Measurements from ENCODE around the gene XRCC3.

XRCC3 gene

GRCh38 chr14:103730490-103731035, 15.3 kb upstream of the XRCC3 start:
- H3K27me3 ChIP-seq, result no peaks in the 10 kb centered on the region
- peaks cover 73% of the 10 kb centered on the region for H3K36me3 ChIP-seq
- no peak overlapping the region for H3K4me3 ChIP-seq (ENCODE audit: low read depth in 1 of 2, low read length in 1 of 2)
- no peaks in the 10 kb centered on the region for H3K4me1 ChIP-seq (ENCODE audit: control insufficient read depth in 1 of 2, insufficient read depth in 1 of 2, low read depth in 1 of 2, low read length in 1 of 2)
- H3K27ac ChIP-seq, result no peak overlapping the region
- no peaks in the 10 kb centered on the region for H3K9me3 ChIP-seq
- no peak for TF ChIP-seq CTCF (IDR thresholded peaks at IDR 0.05)

- H3K36me3 ChIP-seq, result peaks cover 73% of the 10 kb centered on the region
- H3K4me3 ChIP-seq (ENCODE audit: low read depth in 1 of 2, low read length in 1 of 2), result no peak overlapping the region
- TF ChIP-seq CTCF (IDR thresholded peaks at IDR 0.05), result no peak
- no peak overlapping the region for H3K27ac ChIP-seq
- H3K9me3 ChIP-seq, result no peaks in the 10 kb centered on the region
- H3K27me3 ChIP-seq, result no peaks in the 10 kb centered on the region
- no peaks in the 10 kb centered on the region for H3K4me1 ChIP-seq (ENCODE audit: control insufficient read depth in 1 of 2, insufficient read depth in 1 of 2, low read depth in 1 of 2, low read length in 1 of 2)
Observed at GRCh38 chr14:103729496-103730448, 14.5 kb upstream of the XRCC3 start.

- H3K4me3 ChIP-seq (ENCODE audit: low read depth in 1 of 2, low read length in 1 of 2), result no peak overlapping the region
- H3K36me3 ChIP-seq, result peaks cover 63% of the 10 kb centered on the region
- H3K4me1 ChIP-seq (ENCODE audit: control insufficient read depth in 1 of 2, insufficient read depth in 1 of 2, low read depth in 1 of 2, low read length in 1 of 2), result no peaks in the 10 kb centered on the region
- no peaks in the 10 kb centered on the region for H3K27me3 ChIP-seq
- TF ChIP-seq CTCF (IDR thresholded peaks at IDR 0.05), result no peak
- H3K27ac ChIP-seq, result no peak overlapping the region
- H3K9me3 ChIP-seq, result no peaks in the 10 kb centered on the region
Observed at GRCh38 chr14:103728721-103729120, 13.5 kb upstream of the XRCC3 start.

- Histone ChIP-seq H3K4me3 (ENCODE audit: low read depth in 1 of 2, low read length in 1 of 2) (no peak overlapping the region), H3K27ac (no peak overlapping the region), H3K36me3 (peaks cover 58% of the 10 kb centered on the region), H3K9me3 (no peaks in the 10 kb centered on the region), H3K4me1 (ENCODE audit: control insufficient read depth in 1 of 2, insufficient read depth in 1 of 2, low read depth in 1 of 2, low read length in 1 of 2) (no peaks in the 10 kb centered on the region), H3K27me3 (no peaks in the 10 kb centered on the region)
- TF ChIP-seq CTCF (IDR thresholded peaks at IDR 0.05), result no peak
Observed at GRCh38 chr14:103728141-103728540, 12.9 kb upstream of the XRCC3 start.

GRCh38 chr14:103727313-103727980, 12.2 kb upstream of the XRCC3 start:
- peaks cover 51% of the 10 kb centered on the region for H3K36me3 ChIP-seq
- H3K9me3 ChIP-seq, result no peaks in the 10 kb centered on the region
- no peaks in the 10 kb centered on the region for H3K4me1 ChIP-seq (ENCODE audit: control insufficient read depth in 1 of 2, insufficient read depth in 1 of 2, low read depth in 1 of 2, low read length in 1 of 2)
- H3K27me3 ChIP-seq, result no peaks in the 10 kb centered on the region
- H3K4me3 ChIP-seq (ENCODE audit: low read depth in 1 of 2, low read length in 1 of 2), result no peak overlapping the region
- no peak for TF ChIP-seq CTCF (IDR thresholded peaks at IDR 0.05)
- H3K27ac ChIP-seq, result no peak overlapping the region

Measured in neutrophil (primary cell).